Measurements from ENCODE around the gene SMG5. TPM values are rescaled to one million over a fixed set of nuclear protein-coding genes. Genes with fewer than 3 reads are reported as not detected.

The SMG5 gene
- total and polyA plus RNA-seq, 9 donors, result 30.1 to 54.6 (median 38.3) TPM

DNA sequence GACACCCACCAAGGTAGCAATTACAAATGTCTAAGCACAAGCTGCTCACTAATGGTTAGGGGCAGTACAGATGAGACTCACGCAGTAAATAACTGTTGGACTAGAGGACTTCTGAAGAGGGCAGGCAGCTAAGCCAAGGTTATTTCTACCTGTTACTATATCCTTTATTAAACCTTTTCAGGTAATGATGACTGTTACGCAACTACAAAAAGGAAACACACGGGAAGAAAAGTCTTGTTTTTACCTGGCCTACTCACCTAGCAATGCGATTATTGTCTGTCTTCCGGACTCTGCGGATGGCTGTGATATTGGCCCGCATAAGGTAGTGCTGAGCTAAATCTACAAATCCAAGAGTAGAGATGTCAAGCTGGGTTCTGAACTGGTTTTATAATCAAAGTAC lies 34.3 kb upstream of the SMG5 start:
- Histone ChIP-seq H3K27me3 (no peaks in the 10 kb centered on the region), H3K4me1 (ENCODE audit: insufficient read depth) (no peaks in the 10 kb centered on the region), H3K4me3 (no peak overlapping the region), H3K27ac (no peak overlapping the region), H3K36me3 (no peaks in the 10 kb centered on the region), H3K9me3 (no peaks in the 10 kb centered on the region)
- intact Hi-C loops (cut with DNase I), result loop anchor here in 1 of 4 donors (5.0 kb wide), 1 partner anchor 170 kb away; no protein-coding TSS in a partner anchor
- DNase-seq, result no peak
- WGBS, 3 donors, result 88 to 93% (median 92%) methylated on average over 7 of the region's 7 CpGs
- TF ChIP-seq EP300 (IDR thresholded peaks at IDR 0.05), result no peak
- TF ChIP-seq, protein P1, sequence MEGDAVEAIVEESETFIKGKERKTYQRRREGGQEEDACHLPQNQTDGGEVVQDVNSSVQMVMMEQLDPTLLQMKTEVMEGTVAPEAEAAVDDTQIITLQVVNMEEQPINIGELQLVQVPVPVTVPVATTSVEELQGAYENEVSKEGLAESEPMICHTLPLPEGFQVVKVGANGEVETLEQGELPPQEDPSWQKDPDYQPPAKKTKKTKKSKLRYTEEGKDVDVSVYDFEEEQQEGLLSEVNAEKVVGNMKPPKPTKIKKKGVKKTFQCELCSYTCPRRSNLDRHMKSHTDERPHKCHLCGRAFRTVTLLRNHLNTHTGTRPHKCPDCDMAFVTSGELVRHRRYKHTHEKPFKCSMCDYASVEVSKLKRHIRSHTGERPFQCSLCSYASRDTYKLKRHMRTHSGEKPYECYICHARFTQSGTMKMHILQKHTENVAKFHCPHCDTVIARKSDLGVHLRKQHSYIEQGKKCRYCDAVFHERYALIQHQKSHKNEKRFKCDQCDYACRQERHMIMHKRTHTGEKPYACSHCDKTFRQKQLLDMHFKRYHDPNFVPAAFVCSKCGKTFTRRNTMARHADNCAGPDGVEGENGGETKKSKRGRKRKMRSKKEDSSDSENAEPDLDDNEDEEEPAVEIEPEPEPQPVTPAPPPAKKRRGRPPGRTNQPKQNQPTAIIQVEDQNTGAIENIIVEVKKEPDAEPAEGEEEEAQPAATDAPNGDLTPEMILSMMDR (IDR thresholded peaks at IDR 0.05), result no peak
- no peak for TF ChIP-seq POLR2A (IDR thresholded peaks at IDR 0.05)

DNA sequence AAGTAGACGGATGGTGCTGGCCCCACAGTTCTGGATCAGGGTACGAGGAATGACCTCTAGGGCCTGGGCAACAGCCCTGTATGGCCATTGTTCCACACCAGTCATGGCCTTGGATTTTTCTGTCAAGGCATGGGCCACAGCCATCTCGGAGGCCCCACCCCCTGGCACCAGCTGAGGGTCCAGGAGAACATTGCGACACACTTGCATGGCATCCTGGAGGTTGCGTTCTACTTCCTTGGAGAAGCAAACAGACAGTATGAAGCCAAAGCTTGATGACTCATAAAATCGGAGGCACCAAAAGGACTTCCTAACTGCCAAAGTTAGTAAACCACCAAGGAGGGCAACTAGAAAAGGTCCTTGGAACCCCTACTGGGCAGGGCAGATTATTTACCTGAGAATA lies 28.3 kb upstream of the SMG5 start:
- DNase-seq, result no peak
- WGBS, 3 donors, result 83 to 89% (median 84%) methylated on average over 6 of the region's 6 CpGs
- no peaks in the 10 kb centered on the region for H3K36me3 ChIP-seq

DNA sequence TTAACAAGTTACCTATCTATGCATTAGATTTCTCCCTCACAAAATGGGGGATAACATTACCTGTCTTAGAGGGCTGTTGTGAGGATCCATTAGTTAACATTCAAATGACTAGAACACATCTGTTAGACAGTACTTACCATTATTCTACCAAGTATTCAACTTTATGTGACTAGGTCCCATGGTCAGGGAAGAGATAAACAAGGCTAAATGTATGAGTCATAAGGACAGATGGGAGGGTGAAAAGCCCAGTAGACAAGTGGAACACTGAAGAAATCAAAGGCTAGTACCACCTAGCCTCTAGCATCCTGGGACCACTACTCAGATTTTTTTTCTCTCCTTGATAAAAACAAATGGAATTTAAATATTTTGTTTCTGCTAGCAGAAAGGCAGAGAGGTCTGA lies 25.5 kb upstream of the SMG5 start:
- Histone ChIP-seq H3K4me3 (no peak overlapping the region), H3K36me3 (no peaks in the 10 kb centered on the region), H3K4me1 (ENCODE audit: insufficient read depth) (no peaks in the 10 kb centered on the region), H3K27ac (no peak overlapping the region), H3K27me3 (no peaks in the 10 kb centered on the region), H3K9me3 (no peaks in the 10 kb centered on the region)
- DNase-seq, result no peak
- no peak for TF ChIP-seq EP300 (IDR thresholded peaks at IDR 0.05)
- no peak for TF ChIP-seq POLR2A (IDR thresholded peaks at IDR 0.05)
- TF ChIP-seq, protein P1 (IDR thresholded peaks at IDR 0.05), result no peak
- intact Hi-C loops (cut with DNase I), result no loop called here

More for the DNA sequence above, 28.3 kb upstream of the SMG5 start:
- H3K9me3 ChIP-seq, result no peaks in the 10 kb centered on the region
- no peaks in the 10 kb centered on the region for H3K4me1 ChIP-seq (ENCODE audit: insufficient read depth)
- intact Hi-C loops (cut with DNase I), result no loop called here
- H3K27ac ChIP-seq, result no peak overlapping the region
- H3K27me3 ChIP-seq, result no peaks in the 10 kb centered on the region
- TF ChIP-seq POLR2A (IDR thresholded peaks at IDR 0.05) (no peak), EP300 (IDR thresholded peaks at IDR 0.05) (no peak)
- TF ChIP-seq, protein P1 (IDR thresholded peaks at IDR 0.05), result no peak
- H3K4me3 ChIP-seq, result no peak overlapping the region

DNA sequence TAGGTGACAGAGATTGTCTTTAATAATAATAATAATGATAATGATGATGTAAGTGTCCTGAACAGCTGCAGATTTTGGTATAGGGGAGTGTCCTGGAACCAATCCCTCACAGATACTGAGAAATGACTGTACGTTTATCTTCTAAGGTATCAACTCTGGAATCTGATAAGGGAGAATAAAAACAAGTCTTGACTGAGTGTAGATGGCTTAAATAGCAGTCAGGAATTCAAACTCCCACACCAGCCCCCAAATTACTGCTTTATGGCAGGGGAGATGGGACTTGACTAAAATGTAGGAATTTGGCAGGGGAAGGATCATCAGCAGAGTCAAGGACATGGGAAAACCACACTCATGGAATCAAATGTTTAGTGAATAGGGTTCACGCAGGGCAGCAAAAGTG lies 22.6 kb upstream of the SMG5 start:
- Histone ChIP-seq H3K27me3 (no peaks in the 10 kb centered on the region), H3K36me3 (no peaks in the 10 kb centered on the region), H3K9me3 (no peaks in the 10 kb centered on the region), H3K4me3 (no peak overlapping the region), H3K4me1 (ENCODE audit: insufficient read depth) (no peaks in the 10 kb centered on the region), H3K27ac (no peak overlapping the region)
- TF ChIP-seq EP300 (IDR thresholded peaks at IDR 0.05) (no peak), POLR2A (IDR thresholded peaks at IDR 0.05) (no peak)
- TF ChIP-seq, protein P1 (IDR thresholded peaks at IDR 0.05), result no peak
- no peak for DNase-seq
- 41 to 50% (median 44%) methylated on average over 2 of the region's 2 CpGs for WGBS, 3 donors
- intact Hi-C loops (cut with DNase I), result no loop called here

All from ovary (tissue), 9 donors.